ENCODE results near the gene KLHL35.
A peak's percentile ranks its signal among the peaks of the same experiment; 100 is the strongest.

The KLHL35 gene

DNA sequence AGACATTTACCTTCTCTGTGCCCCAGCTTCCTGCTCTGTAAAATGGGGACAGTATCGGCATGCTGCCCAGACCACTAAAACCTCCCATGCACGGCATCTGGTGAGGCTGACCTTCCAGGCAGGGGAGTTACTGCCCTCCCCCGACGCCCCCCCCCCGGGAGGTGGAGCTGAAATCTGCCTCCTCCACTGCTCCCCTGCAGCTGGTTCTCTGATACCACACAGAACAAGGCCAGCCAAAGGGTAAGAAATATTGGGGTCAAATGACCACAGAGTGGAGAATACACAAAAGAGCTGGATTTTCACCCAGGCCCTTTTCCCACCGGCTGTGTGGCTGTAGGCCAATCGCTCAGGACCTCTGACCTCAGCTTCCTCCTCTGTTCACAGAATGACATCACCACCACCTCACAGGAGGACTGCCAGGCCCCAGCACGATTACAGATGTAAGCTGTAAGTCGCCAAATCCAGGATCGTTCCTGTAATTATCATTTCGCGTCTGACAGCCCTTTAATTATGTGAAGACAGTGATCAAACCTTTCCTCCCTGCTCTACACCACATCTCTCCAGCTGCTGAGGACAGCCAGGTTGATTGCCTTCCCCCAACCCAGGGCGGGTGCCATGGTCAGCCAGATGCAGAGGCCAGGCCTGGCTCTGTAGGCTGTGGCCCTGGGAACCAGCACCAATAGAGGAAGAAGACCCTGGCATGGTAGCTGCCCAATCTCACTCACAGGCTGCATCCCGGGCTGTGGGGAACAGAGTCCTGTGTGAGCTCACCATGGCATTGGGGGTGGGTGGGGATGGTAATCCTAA is 35.7 kb upstream of the KLHL35 start:
- no peak for DNase-seq

DNA sequence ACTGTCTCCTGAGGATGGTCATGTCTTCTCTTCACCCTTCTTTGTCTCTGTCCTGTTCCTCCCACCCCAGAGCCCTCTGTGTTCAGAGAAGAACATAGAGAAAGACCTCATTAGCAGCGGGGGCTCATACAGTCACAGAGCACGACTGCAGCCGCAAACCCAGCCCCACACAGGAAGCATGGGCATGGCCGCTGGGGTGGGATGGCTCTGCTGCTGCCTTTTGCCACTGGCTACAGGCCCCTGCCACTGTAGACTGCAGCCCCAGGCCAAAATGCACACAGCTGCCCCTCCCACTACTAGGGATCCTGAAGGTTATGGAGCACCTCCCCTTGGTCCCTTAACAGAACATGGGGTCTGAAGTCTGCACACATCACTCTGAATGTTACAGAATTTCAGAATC is 34.9 kb upstream of the KLHL35 start:
- DNase-seq: no peak

DNA sequence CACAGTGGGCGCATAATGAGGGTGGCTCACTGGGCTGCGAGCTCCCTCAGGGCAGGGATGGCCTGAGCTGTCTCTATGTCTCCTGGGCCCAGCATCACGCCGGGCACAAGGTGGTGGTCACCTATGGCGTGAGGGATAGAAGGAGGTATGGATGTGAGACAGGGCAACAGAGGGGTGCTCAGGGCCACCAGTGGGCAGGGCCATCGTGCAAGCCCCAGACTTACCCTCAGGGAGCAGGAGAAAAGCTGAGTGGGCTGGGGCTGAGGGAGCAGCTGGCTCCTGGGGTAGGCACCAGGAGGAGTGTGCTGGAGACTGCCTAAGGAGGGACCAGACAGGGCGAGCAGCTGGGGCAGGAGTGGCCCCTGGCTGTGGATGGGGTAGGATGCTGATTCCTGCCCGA is 34.3 kb upstream of the KLHL35 start:
- DNase-seq: no peak

DNA sequence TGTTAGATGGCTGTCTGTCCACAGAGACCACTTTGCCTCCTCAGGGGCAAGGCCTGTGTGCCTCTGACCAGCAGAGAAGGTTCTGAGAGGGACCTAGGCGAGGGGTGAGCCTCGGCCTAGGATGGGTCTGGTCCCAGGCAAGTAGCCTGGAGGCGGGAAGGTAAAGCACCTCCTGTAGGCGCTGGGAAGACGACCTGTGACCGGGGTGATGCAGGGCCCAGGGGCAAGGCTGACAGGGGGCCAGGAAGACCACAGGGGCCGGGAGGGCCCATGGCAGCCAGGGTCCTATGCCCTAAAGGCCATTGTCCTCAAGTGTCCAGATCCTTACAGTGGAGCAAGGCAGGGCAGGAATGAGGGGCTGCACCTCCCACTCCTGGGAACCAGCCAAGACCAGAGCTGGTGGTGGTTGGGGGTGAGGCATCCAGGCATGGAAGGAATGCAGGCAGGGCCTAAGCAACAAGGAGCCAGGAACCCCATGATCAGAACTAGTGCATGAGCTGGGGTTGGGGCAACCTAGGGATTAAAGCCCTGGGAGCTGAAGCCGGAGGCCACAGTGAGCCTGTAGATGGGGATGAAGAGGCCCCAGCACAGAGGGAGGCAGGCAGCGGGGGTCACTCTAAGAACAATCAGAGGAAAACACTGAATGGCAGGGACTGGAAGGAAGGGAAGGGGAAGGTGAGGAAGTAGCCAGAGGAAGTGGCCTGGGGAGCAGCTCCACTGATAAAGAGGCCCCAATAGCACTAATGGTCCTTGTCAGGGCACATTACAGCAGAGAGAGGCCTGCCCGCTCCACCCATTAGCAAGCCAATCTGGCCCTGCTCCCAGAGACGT is 32.9 kb upstream of the KLHL35 start:
- DNase-seq: no peak

DNA sequence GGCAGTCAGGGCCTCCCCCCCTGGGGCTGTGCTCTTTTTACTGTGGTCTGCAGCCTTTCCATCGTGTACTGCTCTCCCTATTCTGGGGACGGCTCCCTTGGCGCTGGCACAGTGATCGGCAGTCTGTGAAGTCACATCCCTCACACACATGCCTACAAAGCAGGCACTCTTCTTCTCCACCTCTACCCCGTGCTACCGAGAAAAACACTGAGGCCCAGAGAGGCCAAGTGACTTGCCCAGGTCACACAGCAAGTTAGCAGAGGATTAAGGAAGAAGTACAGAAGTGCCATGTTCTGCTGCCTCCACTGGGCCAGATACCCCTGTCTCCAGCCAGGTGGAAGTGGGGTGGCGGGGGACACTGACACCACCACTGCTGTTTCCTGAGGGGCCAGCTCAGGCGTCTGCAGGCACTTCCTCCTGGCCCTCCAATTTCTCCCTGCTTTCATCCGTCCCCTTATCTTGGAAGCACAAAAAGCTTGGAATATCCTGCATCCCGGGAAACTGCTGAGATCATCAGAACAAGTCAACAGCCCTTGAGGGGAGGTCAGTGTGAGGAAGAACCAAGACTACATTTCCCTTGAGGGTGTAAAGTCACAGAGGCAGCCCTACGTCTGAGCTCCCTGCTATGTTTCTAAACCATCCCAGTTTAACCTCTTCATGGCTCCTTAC is 30.2 kb upstream of the KLHL35 start:
- DNase-seq: no peak

DNA sequence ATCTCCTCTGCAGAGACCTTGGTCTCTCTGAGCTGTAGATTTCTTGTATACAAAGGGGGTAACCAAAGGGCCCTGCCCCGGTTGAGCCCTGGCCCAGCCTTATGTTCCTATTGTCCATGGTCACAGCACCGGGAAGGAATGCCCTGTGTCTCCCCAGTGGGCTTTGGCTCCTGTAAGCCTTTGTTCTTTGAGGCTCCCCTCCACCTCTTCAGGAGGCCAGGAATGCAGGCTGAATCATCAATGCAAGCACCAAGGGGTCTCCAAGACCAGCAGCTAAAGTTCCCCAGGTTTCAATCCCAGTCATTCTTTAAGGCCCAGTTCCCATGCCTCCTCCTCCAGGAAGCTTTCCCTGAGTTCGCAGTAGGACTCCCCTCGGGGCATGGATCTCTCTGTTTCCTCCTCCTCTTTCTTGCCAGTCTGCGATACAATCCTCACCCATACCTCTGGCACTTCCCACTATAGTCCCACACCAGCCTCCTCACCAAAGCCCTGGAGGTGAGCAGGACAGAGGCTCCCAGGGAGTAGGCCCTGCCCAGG is 29.2 kb upstream of the KLHL35 start:
- no peak for DNase-seq

DNA sequence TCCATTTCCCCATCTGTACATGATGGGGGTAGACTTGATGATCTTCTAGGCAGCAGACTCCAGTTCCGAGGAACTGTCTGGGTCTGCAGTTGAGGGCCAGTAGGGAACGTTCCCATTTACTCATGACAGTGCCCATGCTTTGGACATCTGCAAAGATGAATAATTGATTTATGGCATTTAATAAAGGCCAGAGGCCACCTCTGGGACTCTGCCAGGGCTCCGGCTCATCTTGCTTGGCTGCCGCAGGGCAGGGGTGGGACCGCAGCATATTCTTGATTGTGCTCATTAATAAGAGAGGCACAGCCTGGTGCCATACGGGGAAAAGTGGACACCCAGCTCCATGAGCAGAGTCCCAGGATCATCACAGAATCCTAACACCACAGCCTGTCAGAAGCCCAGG is 28.1 kb upstream of the KLHL35 start:
- DNase-seq: no peak

DNA sequence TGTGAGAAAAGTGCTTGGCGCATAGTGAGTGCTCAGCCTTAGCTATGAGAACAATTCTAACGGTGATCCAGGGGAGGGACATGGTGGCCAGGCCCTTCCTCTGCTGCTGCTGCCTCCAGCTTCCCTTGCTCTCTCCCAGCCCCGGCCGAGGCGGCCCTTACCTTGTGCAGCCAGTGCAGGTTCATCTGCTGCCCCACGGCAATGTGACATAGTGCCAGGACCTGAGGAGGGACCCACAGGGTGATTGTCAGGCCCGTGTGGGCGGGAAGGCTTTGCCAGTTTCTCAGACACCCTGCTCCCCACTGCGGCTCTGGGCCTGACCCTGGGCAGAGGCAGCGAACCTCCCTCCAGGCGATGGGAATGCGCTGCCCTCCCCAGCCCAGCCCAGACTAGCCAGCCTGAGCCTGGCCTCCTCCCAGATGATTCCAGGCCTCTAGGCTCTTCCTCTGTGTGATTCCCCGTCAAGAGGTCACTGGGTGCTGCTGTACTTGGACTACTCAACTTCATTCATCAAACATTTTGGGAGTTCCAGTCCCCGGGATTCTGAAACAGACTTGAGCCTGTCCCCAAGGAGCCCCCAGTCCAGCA is 23.7 kb upstream of the KLHL35 start:
- no peak for DNase-seq

DNA sequence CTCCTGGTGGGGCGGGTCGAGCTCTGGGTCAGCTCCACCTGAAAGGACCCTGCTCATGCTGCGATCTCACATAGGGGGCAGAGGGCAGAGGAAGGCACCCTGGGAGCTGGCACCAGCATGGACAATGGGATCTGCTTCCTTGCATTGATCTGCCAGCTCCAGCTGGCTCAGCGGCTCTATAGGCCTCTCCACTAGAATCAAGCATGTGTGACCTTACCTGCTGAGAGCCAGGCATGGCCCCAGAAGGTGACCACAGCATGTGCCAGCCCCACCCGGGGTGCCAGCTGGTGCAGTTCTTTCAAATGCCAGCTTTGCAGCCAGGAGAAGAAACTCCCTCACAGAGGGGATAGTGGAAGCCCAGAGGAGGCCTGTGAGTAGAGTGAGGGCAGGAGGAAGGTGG is 22.0 kb upstream of the KLHL35 start:
- DNase-seq: no peak

DNA sequence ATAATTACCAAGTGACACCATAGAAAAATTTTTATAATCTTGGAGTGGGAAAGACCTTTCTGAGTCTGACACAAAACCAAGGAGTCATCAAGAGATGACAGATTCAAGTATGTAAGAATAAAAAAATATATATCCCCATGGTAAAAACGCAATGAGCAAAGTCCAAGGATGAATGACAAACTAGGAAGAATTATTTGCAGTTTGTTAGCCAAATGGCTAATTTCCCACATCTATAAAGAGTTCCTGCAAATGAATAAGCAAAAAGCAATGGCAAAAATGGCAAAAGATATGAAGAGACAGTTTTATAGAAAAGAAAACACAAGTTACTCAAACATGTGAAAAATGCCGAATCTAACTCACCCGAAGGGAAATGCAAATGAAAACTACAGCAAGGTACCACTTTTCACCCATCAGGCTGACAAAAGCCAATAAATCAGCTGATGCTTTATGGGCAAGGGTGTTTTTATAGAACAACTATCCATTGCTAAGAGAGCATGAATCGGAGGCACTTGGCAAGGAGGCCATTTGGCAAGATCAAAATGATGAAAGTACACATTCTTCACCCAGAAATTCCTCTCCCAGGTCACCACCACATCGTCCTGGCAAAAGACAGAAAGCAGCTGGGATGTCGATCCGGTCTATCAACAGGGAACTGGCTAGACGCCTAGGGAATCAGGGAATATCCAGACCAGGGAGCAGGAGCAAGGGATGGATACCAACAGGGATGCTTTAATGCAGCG is 21.1 kb upstream of the KLHL35 start:
- no peak for DNase-seq

DNA sequence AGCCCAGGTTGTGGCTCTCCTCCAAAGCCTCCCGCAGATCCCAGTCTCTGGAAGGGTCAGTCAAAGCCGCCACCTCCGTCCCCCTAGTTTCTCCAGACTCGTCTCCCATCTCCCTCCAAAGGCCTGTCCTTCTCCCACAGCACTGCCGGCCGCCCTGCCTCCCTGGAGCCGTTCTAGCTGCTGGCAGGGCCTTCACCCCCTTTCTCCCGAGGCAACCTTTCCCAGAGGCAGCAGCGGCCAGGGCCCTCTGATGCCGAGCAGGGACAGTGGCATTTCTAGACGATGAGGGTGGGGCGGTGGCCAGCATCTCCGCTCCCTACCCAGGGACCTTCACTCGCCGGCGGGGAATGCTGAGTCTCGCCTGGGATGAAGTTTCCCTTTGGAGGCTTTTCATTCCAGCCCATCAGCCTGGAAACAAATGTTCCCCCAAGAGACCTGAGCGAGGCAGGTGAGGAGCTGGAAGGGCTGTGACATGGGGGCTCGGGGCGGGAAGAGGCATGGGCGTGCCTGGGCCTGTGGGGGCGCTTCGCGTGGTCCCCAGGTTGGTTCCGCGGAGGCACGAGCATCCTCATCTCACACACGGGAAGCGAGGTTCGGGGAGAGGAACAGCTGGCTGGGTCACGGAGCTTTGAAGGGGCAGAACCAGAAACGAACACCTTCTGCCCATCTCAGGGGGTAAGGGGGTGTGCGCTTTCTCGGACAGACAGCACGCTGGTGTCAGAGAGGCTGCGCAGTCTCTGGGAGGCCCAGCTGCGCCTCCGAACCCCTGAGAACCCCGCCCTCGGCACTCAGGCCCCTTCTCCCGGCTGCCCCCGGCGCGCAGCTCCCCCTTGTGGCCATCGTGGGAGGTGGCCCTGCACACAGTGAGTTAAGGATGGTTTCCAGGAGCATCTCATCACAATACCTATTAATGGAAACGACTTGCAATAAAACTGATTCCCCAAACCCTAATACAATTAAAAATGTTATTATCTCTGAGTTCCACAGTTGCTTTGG is 18.1 kb upstream of the KLHL35 start:
- peak in 1 of 2 experiments; percentile 18 for DNase-seq

DNA sequence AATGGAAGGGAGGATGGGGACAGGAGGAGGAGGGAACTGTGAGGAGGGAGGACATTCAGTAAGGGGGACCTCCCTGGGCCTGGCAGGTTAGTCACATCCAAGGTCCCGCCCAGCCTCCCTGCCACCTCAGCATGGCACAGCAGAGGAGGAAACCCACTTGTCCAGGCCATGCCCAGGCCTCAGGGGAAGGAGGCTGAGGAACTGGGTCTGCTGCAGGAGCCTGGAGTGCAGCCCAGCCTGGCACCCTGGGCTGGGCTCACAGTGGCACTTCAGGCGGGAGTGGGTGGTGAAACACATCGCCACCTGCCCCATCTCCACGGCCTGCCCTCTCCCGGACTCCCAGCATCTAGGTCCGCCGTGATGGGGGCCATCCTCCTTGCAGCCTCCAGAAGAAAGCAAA is 17.2 kb upstream of the KLHL35 start:
- no peak for DNase-seq

DNA sequence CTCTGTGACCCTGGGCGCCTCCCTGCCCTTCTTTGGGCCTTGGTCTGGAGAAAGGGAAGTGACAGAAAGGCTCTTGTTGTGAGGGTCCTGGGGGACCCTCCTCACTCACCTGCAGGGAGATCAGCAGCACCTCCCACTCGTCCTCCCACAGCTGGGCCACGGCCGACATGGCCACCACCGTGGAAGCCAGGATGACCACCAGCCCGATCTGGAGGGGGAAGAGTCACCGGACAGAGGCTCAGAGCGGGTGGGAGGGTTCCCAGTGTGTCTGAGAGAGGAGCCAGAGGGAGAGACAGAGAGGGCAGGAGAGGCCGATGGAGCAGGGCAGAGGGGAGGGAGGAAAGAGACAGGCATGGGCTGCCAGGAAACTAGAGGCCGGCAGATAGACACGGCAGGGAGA is 16.8 kb upstream of the KLHL35 start:
- DNase-seq: no peak

DNA sequence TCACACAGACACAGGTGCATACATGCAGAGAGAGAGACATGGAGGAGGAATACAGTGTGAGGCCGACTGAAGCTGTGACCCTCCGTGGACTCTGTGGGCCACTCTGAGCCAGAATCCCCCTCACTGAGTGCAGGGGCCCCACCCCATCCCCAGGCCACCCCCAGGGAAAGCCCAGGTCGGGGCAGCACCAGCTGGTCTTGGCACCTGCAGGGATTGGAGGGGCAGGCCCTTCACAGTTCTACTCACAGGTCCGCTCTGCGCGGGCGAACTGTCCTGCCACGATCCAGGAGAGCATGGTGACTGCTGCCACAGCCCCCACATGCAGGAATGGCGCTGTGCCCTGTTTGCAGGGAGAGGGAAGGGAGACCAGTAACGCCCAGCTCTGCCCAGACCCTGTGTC is 16.3 kb upstream of the KLHL35 start:
- no peak for DNase-seq

DNA sequence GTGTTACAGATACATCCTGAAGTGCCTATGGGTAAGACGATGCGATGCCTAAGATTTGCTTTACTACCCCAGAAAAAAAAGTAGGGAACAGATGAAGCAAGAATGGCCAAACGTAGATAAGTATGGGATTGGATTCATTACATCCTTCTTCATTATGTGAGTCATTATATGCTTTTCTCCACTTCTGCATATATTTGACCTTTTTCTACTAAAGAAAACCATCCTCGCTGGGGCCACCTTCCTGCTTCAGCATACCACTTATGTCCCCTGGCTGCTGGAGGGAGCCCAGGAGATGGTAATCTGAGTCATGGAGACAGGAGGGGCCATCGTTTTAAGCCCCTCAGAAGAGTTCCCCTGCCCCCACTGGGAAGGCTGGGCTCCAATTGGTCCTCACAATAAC is 14.4 kb upstream of the KLHL35 start:
- DNase-seq: no peak

DNA sequence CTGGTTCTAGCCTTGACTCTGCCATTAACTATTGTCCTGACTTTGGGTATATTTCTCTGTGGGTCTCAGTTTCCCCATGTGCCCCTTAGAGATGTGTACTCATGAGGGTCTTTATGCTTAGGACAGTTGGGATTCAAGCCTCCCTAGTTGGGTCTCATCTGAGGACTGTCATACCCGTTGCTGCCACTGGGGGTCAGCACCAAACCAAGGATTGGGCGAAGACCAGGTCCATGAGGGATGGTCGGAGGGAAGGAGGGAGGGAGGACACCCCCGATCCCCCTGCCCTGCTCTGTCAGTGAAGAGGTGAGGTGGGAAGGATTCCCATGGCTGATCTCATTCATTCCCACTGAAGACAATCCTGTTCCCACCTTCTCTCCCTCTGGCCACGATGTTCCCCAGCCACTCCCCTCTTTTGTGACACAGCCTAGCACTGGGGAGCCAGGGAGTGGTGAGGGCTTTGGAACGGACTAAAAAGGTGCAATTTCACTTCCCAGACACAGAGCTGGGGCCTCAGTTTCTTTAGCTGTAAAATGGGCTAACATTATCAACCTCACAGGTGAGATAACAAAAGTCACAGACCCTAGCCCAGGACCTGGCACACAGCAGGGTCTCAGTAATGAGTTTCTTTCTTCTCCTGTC is 12.4 kb upstream of the KLHL35 start:
- DNase-seq: peak in 1 of 2 experiments; percentile 36

DNA sequence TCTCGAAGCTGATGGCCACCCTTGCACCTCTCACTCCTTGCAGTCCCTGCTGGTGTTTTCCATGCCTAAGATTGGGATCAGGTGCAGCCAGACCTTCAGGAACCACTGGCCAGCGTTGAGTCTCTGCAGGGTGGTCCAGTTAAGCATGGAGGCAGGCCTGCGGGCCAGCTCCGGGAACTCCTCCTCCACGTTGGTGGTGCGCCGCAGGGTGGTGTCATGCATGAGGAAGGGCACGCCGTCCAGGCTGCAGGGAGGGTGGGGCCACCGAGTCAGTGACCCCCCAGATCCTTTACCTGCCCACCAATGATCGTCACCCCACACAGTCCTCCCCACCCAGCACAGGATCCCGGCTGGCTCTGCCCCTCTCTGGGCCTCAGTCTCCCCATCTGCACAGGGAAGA is 10.0 kb upstream of the KLHL35 start:
- DNase-seq: no peak

DNA sequence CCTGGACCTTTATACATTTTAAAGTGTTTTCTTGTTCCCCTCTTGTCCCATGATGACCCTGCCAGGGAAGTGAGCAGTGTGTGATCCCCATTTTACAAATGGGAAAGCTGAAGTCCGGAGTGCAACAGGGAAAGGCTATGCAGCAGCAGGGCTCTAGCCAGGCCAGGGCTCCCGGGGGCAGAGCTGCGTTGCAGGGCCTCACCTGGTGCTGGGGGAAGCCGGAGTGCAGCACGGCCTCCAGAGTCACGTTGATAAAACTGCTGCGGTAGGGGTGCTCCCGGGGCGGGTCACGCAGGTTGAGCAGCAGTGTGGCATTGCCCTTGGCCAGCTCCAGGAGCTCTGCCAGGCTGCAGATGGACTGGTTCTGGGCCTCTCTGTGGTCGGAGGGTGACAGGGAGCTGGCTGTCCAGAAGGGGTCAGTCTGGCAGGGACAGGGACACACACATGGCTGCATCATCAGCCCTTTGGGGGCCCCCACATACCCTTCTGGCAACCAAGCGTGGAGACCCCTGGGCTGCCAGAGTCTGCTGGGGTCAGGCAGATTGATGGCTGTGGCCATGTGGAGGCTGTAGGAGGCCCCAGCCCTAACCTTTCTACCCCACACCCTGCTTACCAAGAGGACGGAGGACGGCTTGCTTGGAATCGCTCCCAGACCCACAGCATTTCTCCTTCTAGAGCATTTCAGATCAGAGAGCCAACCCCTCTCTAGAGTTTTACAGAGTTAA is 9.3 kb upstream of the KLHL35 start:
- DNase-seq: no peak

DNA sequence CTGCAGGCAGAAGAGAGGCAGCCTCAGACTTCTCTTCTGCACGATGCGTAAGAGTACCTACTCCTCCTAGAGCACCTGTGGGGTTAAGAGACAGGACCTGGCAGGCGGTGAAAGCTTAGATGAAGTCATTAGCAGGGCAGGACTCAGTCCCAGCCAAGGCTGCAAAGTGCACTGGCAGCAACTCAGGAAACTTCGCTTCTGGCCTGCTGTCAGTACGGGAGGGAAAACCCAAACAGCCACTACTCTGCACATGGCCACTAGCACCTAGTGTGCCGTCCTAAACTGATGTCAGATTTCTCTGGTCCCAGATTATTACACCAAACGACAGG is 8.8 kb upstream of the KLHL35 start:
- no peak for DNase-seq

Data from NCI-H1930 (cell line).